ENCODE measurements around the gene CDC27. TPM values are rescaled to one million over a fixed set of nuclear protein-coding genes. Genes with fewer than 3 reads are reported as not detected.

CDC27 gene
- total and polyA plus RNA-seq, 5 donors from 2014 or later: 63.5 to 114 (median 95.5) TPM

DNA sequence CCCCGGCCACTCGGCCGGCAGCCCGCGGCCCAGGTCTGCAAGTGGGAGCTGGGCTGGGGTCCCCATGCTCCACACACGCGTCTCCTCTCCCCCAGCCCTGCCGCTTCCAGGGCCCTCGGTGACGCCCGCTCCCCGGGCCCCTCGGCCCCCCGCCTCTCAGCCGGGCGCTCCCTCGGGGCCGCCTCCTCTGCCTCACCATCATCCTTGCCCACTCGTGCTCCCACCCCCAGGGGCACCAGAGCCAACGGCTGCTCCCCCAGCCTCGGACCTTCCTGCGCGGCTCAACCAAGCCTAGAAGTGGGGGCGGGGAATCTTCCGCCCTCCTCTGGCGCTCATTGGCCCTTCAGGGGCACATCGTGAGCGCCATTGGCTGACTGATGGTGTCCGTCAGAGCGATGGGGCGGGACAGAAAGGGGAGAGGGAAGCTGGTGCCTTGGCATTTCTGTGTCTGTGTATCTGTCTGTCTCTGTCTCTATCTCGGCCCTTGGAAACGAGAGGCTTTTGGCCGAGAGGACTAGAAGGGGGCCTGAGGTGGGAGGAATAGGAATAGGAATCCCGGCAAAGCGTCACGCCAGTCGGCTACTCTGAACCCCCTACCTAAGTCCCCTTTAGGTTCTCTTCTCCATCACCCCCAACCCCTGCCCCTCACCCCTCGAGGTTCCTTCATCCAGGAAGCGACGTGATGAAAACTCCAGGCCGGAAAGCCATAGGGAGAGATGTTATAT, 88.9 kb downstream of the CDC27 start:
- ATAC-seq (ENCODE audit: low read depth in 2 of 2) (peak; percentile 100), DNase-seq (peak; percentile 86 to 91 (median 89))
- no peaks in the 10 kb centered on the region for H3K9me3 Mint-ChIP-seq
- Histone ChIP-seq H3K27me3 (ENCODE audit: control insufficient read depth, insufficient read depth, low read length) (no peaks in the 10 kb centered on the region), H3K27ac (ENCODE audit: insufficient read depth, low read length, poor library complexity, severe bottlenecking) (peak overlapping the region; percentile 47), H3K4me1 (ENCODE audit: control insufficient read depth, insufficient read depth, low read length, poor library complexity, severe bottlenecking) (peaks cover 14% of the 10 kb centered on the region), H3K36me3 (ENCODE audit: control insufficient read depth, insufficient read depth, low read length) (no peaks in the 10 kb centered on the region), H3K9me3 (ENCODE audit: control insufficient read depth in 2 of 2, low read length in 2 of 2) (no peaks in the 10 kb centered on the region), H3K4me3 (ENCODE audit: low read depth, low read length) (peak overlapping the region; percentile 82)
- peaks cover 6 to 45% (median 26%) of the 10 kb centered on the region in 4 donors for H3K4me1 Mint-ChIP-seq
- peaks cover 5% of the 10 kb centered on the region for H3K27me3 Mint-ChIP-seq
- H3K4me3 Mint-ChIP-seq: peak overlapping the region; percentile 96 to 100 (median 98)
- peaks cover 3% of the 10 kb centered on the region for H3K36me3 Mint-ChIP-seq
- peak overlapping the region; percentile 97 to 99 (median 99) for H3K27ac Mint-ChIP-seq

DNA sequence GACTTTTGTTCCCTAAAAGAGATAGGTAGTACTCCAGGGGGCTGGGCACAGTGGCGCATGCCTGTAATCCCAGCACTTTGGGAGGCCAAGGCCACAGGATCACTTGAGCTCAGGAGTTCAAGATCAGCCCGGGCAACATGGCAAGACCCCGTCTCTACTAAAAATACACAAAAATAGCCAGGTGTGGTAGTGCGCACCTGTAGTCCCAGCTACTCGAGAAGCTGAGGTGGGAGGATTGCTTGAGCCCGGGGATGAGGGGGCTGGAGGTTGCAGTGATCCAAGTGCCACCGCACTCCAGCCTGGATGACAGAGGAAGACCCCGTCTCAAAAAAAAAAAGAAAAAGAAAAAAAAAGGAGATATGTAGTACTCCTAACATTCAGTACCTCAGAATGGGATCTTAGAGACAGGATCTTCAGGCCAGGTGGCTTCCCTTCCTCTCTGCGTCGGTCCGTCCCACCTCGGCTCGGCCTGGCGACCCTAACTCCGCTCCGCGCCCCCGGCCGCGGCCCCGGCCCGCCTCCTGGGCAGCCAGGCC, 89.6 kb downstream of the CDC27 start:
- peak in 1 of 3 donors; percentile 6 for DNase-seq
- peak overlapping the region; percentile 87 to 98 (median 95) for H3K4me3 Mint-ChIP-seq
- H3K36me3 ChIP-seq (ENCODE audit: control insufficient read depth, insufficient read depth, low read length): no peaks in the 10 kb centered on the region
- H3K4me3 ChIP-seq (ENCODE audit: low read depth, low read length): peak overlapping the region; percentile 78
- H3K4me1 ChIP-seq (ENCODE audit: control insufficient read depth, insufficient read depth, low read length, poor library complexity, severe bottlenecking): peaks cover 14% of the 10 kb centered on the region
- H3K9me3 ChIP-seq (ENCODE audit: control insufficient read depth in 2 of 2, low read length in 2 of 2): no peaks in the 10 kb centered on the region
- H3K27ac ChIP-seq (ENCODE audit: insufficient read depth, low read length, poor library complexity, severe bottlenecking): no peak overlapping the region
- H3K4me1 Mint-ChIP-seq: peaks cover 6 to 47% (median 26%) of the 10 kb centered on the region in 4 donors
- no peaks in the 10 kb centered on the region for H3K9me3 Mint-ChIP-seq
- peak; percentile 7 to 10 for ATAC-seq (ENCODE audit: low read depth in 2 of 2)
- no peaks in the 10 kb centered on the region for H3K27me3 ChIP-seq (ENCODE audit: control insufficient read depth, insufficient read depth, low read length)
- H3K36me3 Mint-ChIP-seq: peaks cover 3% of the 10 kb centered on the region
- peak overlapping the region; percentile 20 to 97 (median 91) for H3K27ac Mint-ChIP-seq
- H3K27me3 Mint-ChIP-seq: peaks cover 5% of the 10 kb centered on the region

DNA sequence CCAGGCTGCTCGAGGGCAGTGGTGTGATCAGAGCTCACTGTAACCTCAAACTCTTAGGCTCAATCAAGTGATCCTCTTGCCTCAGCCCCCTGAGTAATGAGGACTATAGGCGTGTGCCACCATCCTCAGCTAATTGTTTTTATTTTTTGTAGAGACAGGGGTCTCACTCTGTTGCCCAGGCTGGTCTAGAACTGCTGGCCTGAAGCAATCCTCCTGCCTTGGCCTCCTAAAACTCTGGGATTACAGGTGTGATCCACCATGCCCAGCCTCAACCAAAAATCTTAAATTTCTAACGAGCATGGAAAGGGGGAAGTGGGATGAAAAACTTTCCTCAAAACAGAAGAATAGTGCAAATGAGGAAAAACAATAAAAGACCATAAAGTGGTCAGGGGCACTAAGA, 92.8 kb downstream of the CDC27 start:
- peaks cover 15% of the 10 kb centered on the region for H3K36me3 Mint-ChIP-seq

DNA sequence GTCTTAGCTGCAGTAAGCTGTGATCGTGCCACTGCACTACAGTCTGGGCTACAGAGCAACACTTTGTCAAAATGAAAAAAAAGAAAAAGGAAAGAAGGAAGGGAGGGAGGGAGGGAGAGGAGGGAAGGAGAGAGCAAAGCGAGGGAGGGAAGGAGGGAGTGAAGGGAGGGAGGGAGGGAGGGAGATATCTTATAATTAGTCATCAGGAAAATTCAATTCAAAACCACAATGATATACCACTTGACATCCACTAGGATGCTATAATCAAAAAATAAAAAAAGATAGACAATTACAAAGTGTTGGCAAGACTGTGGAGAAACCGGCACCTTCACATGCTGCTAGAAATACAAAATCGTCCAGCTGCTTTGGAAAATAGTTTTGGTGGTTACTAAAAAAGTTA, 93.8 kb downstream of the CDC27 start:
- Histone ChIP-seq H3K36me3 (ENCODE audit: control insufficient read depth, insufficient read depth, low read length) (no peaks in the 10 kb centered on the region), H3K9me3 (ENCODE audit: control insufficient read depth in 2 of 2, low read length in 2 of 2) (no peaks in the 10 kb centered on the region), H3K27me3 (ENCODE audit: control insufficient read depth, insufficient read depth, low read length) (no peaks in the 10 kb centered on the region), H3K4me1 (ENCODE audit: control insufficient read depth, insufficient read depth, low read length, poor library complexity, severe bottlenecking) (peaks cover 14% of the 10 kb centered on the region), H3K27ac (ENCODE audit: insufficient read depth, low read length, poor library complexity, severe bottlenecking) (no peak overlapping the region), H3K4me3 (ENCODE audit: low read depth, low read length) (no peak overlapping the region)
- ATAC-seq (ENCODE audit: low read depth in 2 of 2): no peak
- no peak for DNase-seq
- Mint-ChIP-seq H3K4me3 (peak overlapping the region in 2 of 4 donors; percentile 56 to 73), H3K27ac (peak overlapping the region in 1 of 3 donors; percentile 38), H3K9me3 (no peaks in the 10 kb centered on the region), H3K4me1 (peaks cover 6 to 66% (median 36%) of the 10 kb centered on the region in 4 donors), H3K36me3 (peaks cover 20% of the 10 kb centered on the region), H3K27me3 (no peaks in the 10 kb centered on the region)

More for the DNA sequence above, 92.8 kb downstream of the CDC27 start:
- Histone ChIP-seq H3K4me1 (ENCODE audit: control insufficient read depth, insufficient read depth, low read length, poor library complexity, severe bottlenecking) (peaks cover 14% of the 10 kb centered on the region), H3K4me3 (ENCODE audit: low read depth, low read length) (no peak overlapping the region), H3K36me3 (ENCODE audit: control insufficient read depth, insufficient read depth, low read length) (no peaks in the 10 kb centered on the region), H3K27me3 (ENCODE audit: control insufficient read depth, insufficient read depth, low read length) (no peaks in the 10 kb centered on the region), H3K9me3 (ENCODE audit: control insufficient read depth in 2 of 2, low read length in 2 of 2) (no peaks in the 10 kb centered on the region), H3K27ac (ENCODE audit: insufficient read depth, low read length, poor library complexity, severe bottlenecking) (no peak overlapping the region)
- H3K27me3 Mint-ChIP-seq: no peaks in the 10 kb centered on the region
- no peaks in the 10 kb centered on the region for H3K9me3 Mint-ChIP-seq
- peak overlapping the region in 3 of 4 donors; percentile 39 to 97 (median 68) for H3K4me3 Mint-ChIP-seq
- no peak overlapping the region for H3K27ac Mint-ChIP-seq
- DNase-seq (no peak), ATAC-seq (ENCODE audit: low read depth in 2 of 2) (no peak)
- peaks cover 6 to 66% (median 36%) of the 10 kb centered on the region in 4 donors for H3K4me1 Mint-ChIP-seq

DNA sequence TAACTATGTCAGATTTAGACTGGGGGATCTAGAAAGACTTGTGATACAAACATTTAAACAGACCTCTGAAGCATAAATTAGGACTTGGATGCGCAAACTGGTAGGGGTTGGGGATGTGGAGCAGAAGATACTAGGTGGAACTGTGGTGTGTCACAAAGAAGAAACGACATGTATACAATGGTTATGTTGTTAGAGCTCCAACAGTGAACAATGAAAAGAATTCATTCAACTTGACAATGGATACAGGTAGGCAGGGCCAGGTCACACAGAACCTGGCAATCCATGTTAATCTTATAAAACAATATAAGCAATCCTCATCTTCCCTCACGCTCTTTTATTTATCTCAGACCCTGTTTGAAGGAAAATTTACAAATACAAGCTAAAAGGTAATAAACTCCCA, 102.0 kb downstream of the CDC27 start:
- Mint-ChIP-seq H3K36me3 (peaks cover 13% of the 10 kb centered on the region), H3K4me1 (peaks cover 18 to 49% (median 35%) of the 10 kb centered on the region in 4 donors), H3K9me3 (no peaks in the 10 kb centered on the region), H3K4me3 (no peak overlapping the region), H3K27ac (peak overlapping the region in 1 of 3 donors; percentile 27), H3K27me3 (no peaks in the 10 kb centered on the region)
- ATAC-seq (ENCODE audit: low read depth in 2 of 2) (no peak), DNase-seq (no peak)
- no peaks in the 10 kb centered on the region for H3K9me3 ChIP-seq (ENCODE audit: control insufficient read depth in 2 of 2, low read length in 2 of 2)
- no peaks in the 10 kb centered on the region for H3K27me3 ChIP-seq (ENCODE audit: control insufficient read depth, insufficient read depth, low read length)
- no peaks in the 10 kb centered on the region for H3K4me1 ChIP-seq (ENCODE audit: control insufficient read depth, insufficient read depth, low read length, poor library complexity, severe bottlenecking)
- H3K27ac ChIP-seq (ENCODE audit: insufficient read depth, low read length, poor library complexity, severe bottlenecking): no peak overlapping the region
- no peaks in the 10 kb centered on the region for H3K36me3 ChIP-seq (ENCODE audit: control insufficient read depth, insufficient read depth, low read length)
- H3K4me3 ChIP-seq (ENCODE audit: low read depth, low read length): no peak overlapping the region

DNA sequence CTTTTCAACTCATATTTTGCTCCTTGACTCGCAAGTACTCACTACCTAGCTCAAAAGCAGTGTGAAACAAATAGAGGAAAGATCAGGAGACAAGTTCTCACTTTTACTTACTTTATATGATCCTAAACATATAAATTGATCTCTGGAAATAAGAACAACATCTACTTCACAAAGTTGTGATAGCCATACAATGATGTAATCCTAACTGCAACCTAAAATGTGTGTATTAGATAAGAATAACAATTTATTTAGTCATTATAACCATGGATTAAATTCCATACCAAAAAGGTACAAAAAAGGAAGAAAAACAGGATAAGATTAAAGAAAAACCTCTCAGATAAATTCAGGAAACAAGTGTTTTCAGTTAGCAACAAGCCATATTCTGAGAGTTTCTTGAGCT, 103.4 kb downstream of the CDC27 start:
- peaks cover 3% of the 10 kb centered on the region for H3K36me3 ChIP-seq (ENCODE audit: control insufficient read depth, insufficient read depth, low read length)
- no peaks in the 10 kb centered on the region for H3K9me3 ChIP-seq (ENCODE audit: control insufficient read depth in 2 of 2, low read length in 2 of 2)
- ATAC-seq (ENCODE audit: low read depth in 2 of 2) (no peak), DNase-seq (no peak)
- Mint-ChIP-seq H3K27me3 (no peaks in the 10 kb centered on the region), H3K36me3 (peaks cover 1% of the 10 kb centered on the region), H3K27ac (no peak overlapping the region), H3K9me3 (no peaks in the 10 kb centered on the region), H3K4me3 (no peak overlapping the region), H3K4me1 (peaks cover 25 to 39% (median 36%) of the 10 kb centered on the region in 4 donors)
- no peak overlapping the region for H3K4me3 ChIP-seq (ENCODE audit: low read depth, low read length)
- H3K27me3 ChIP-seq (ENCODE audit: control insufficient read depth, insufficient read depth, low read length): no peaks in the 10 kb centered on the region
- H3K4me1 ChIP-seq (ENCODE audit: control insufficient read depth, insufficient read depth, low read length, poor library complexity, severe bottlenecking): no peaks in the 10 kb centered on the region
- H3K27ac ChIP-seq (ENCODE audit: insufficient read depth, low read length, poor library complexity, severe bottlenecking): no peak overlapping the region

DNA sequence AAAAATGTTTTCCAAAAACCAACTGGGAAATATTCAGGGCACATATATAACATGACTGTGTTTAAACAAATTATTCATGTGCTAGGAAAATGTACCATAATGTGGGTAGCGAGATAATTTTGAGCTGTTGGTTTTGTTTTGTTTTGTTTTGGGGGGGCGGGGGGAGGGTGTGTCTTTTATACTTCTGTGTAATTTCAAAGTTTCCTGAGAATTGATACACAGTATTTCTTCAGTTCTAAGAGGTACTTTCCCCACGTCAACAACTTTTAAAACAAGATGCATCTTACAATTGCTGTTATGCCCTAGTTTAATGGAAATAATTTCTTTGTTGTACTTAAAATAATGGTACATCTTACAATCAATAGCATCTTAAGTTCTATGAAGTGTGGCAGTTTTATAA, 110.3 kb downstream of the CDC27 start:
- Mint-ChIP-seq H3K9me3 (no peaks in the 10 kb centered on the region), H3K4me1 (peaks cover under 1 to 23% (median 13%) of the 10 kb centered on the region in 4 donors), H3K27ac (no peak overlapping the region), H3K27me3 (no peaks in the 10 kb centered on the region), H3K36me3 (peaks cover 3% of the 10 kb centered on the region), H3K4me3 (no peak overlapping the region)
- Histone ChIP-seq H3K27ac (ENCODE audit: insufficient read depth, low read length, poor library complexity, severe bottlenecking) (no peak overlapping the region), H3K4me3 (ENCODE audit: low read depth, low read length) (no peak overlapping the region), H3K4me1 (ENCODE audit: control insufficient read depth, insufficient read depth, low read length, poor library complexity, severe bottlenecking) (no peaks in the 10 kb centered on the region), H3K9me3 (ENCODE audit: control insufficient read depth in 2 of 2, low read length in 2 of 2) (no peaks in the 10 kb centered on the region), H3K27me3 (ENCODE audit: control insufficient read depth, insufficient read depth, low read length) (no peaks in the 10 kb centered on the region), H3K36me3 (ENCODE audit: control insufficient read depth, insufficient read depth, low read length) (peaks cover 3% of the 10 kb centered on the region)
- peak in 1 of 3 donors; percentile 78 for DNase-seq
- no peak for ATAC-seq (ENCODE audit: low read depth in 2 of 2)

All from CD4-positive, CD25-positive, alpha-beta regulatory T cell (primary cell).